Measurements from ENCODE around the gene TMEM63C.

TMEM63C gene

GRCh38 chr14:77175843-77176242, 5.8 kb upstream of the TMEM63C start (continued):
- TF ChIP-seq ZNF621 (tag by site-specific recombination; IDR thresholded peaks at IDR 0.05) = no peak
- TF ChIP-seq ZBTB44 (tag by site-specific recombination; IDR thresholded peaks at IDR 0.05) = no peak
- no peak for TF ChIP-seq ZNF658 (tag by site-specific recombination; IDR thresholded peaks at IDR 0.05)
- TF ChIP-seq PRDM1 (tag by site-specific recombination; IDR thresholded peaks at IDR 0.05) = no peak
- TF ChIP-seq ZNF785 (tag by site-specific recombination; IDR thresholded peaks at IDR 0.05) = no peak
- TF ChIP-seq ZBTB48 (tag by site-specific recombination; IDR thresholded peaks at IDR 0.05) = no peak
- TF ChIP-seq ZNF530 (tag by site-specific recombination; IDR thresholded peaks at IDR 0.05; ENCODE audit: low read depth) = no peak
- TF ChIP-seq, protein P1, sequence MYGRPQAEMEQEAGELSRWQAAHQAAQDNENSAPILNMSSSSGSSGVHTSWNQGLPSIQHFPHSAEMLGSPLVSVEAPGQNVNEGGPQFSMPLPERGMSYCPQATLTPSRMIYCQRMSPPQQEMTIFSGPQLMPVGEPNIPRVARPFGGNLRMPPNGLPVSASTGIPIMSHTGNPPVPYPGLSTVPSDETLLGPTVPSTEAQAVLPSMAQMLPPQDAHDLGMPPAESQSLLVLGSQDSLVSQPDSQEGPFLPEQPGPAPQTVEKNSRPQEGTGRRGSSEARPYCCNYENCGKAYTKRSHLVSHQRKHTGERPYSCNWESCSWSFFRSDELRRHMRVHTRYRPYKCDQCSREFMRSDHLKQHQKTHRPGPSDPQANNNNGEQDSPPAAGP (tag by site-specific recombination; IDR thresholded peaks at IDR 0.05) = no peak

DNA sequence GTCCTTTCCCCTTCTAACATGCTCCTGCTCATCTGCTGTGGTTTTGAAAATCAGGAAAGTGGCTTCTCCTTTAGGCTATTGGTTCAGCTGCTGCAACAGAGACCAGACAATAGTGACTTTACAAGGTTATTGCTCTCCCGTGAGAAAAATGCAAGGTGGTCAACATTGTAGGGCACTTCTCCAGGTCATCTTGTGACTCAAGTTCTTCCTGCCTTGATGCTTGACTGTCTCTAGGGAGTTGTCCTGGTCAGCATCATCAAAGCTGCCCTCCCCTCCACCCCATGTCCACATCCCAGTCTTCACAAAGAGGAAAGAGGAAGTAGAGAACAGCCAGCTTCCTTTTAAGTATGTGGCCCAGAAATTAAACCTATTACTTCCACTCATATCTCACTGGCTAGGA, 3.9 kb upstream of the TMEM63C start:
- no peak overlapping the region for H3K27ac ChIP-seq (ENCODE audit: extremely low read depth, low read depth, low read length)
- H3K36me3 ChIP-seq (ENCODE audit: control insufficient read depth in 2 of 2, insufficient read depth in 1 of 2, low read length in 2 of 2) = no peaks in the 10 kb centered on the region
- TF ChIP-seq, protein P2, sequence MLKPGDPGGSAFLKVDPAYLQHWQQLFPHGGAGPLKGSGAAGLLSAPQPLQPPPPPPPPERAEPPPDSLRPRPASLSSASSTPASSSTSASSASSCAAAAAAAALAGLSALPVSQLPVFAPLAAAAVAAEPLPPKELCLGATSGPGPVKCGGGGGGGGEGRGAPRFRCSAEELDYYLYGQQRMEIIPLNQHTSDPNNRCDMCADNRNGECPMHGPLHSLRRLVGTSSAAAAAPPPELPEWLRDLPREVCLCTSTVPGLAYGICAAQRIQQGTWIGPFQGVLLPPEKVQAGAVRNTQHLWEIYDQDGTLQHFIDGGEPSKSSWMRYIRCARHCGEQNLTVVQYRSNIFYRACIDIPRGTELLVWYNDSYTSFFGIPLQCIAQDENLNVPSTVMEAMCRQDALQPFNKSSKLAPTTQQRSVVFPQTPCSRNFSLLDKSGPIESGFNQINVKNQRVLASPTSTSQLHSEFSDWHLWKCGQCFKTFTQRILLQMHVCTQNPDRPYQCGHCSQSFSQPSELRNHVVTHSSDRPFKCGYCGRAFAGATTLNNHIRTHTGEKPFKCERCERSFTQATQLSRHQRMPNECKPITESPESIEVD (tag by site-specific recombination; IDR thresholded peaks at IDR 0.05) = no peak
- TF ChIP-seq ZNF664 (tag by site-specific recombination; IDR thresholded peaks at IDR 0.05) = no peak
- TF ChIP-seq ZBTB21 (tag by site-specific recombination; IDR thresholded peaks at IDR 0.05) = no peak
- TF ChIP-seq ZNF2 (tag by site-specific recombination; IDR thresholded peaks at IDR 0.05) = no peak
- TF ChIP-seq ZBTB44 (tag by site-specific recombination; IDR thresholded peaks at IDR 0.05) = no peak
- no peak for TF ChIP-seq ZNF529 (tag by site-specific recombination; IDR thresholded peaks at IDR 0.05; ENCODE audit: insufficient replicate concordance)
- no peak for TF ChIP-seq ZFHX2 (tag by site-specific recombination; conservative IDR thresholded peaks at IDR 0.05)
- H3K9me3 ChIP-seq (ENCODE audit: control insufficient read depth, insufficient read depth, low read depth, low read length) = no peaks in the 10 kb centered on the region
- 0 out of 2 replicates have a peak, but pooled peaks cover 3% of the 10 kb centered on the region for H3K4me1 ChIP-seq (ENCODE audit: control insufficient read depth, insufficient read depth, low read length)
- ChIA-PET POLR2A (no interaction called here), CTCF (no interaction called here)
- no peak overlapping the region for H3K4me3 ChIP-seq (ENCODE audit: low read depth, low read length)

GRCh38 chr14:77178656-77179055, 2.9 kb upstream of the TMEM63C start:
- H3K9me3 ChIP-seq (ENCODE audit: control insufficient read depth, insufficient read depth, low read depth, low read length) = no peaks in the 10 kb centered on the region
- CTCF ChIA-PET = no interaction called here
- H3K4me1 ChIP-seq (ENCODE audit: control insufficient read depth, insufficient read depth, low read length) = 0 out of 2 replicates have a peak, but pooled peaks cover 3% of the 10 kb centered on the region
- H3K36me3 ChIP-seq (ENCODE audit: control insufficient read depth in 2 of 2, insufficient read depth in 1 of 2, low read length in 2 of 2) = no peaks in the 10 kb centered on the region
- POLR2A ChIA-PET = no interaction called here
- H3K4me3 ChIP-seq (ENCODE audit: low read depth, low read length) = no peak overlapping the region
- no peak overlapping the region for H3K27ac ChIP-seq (ENCODE audit: extremely low read depth, low read depth, low read length)
- TF ChIP-seq PRDM1 (tag by site-specific recombination; IDR thresholded peaks at IDR 0.05) (no peak), ZNF426 (tag by site-specific recombination; IDR thresholded peaks at IDR 0.05) (no peak), ZNF629 (tag by site-specific recombination; IDR thresholded peaks at IDR 0.05) (no peak), ZNF600 (tag by site-specific recombination; IDR thresholded peaks at IDR 0.05) (no peak), ZNF433 (tag by site-specific recombination; IDR thresholded peaks at IDR 0.05; ENCODE audit: low read depth) (no peak), HOXD13 (CRISPR knock-in tag; IDR thresholded peaks at IDR 0.05; ENCODE audit: borderline replicate concordance) (no peak), ZBTB48 (tag by site-specific recombination; IDR thresholded peaks at IDR 0.05) (no peak), HOXC10 (CRISPR knock-in tag; IDR thresholded peaks at IDR 0.05) (no peak)
- TF ChIP-seq, protein P3, sequence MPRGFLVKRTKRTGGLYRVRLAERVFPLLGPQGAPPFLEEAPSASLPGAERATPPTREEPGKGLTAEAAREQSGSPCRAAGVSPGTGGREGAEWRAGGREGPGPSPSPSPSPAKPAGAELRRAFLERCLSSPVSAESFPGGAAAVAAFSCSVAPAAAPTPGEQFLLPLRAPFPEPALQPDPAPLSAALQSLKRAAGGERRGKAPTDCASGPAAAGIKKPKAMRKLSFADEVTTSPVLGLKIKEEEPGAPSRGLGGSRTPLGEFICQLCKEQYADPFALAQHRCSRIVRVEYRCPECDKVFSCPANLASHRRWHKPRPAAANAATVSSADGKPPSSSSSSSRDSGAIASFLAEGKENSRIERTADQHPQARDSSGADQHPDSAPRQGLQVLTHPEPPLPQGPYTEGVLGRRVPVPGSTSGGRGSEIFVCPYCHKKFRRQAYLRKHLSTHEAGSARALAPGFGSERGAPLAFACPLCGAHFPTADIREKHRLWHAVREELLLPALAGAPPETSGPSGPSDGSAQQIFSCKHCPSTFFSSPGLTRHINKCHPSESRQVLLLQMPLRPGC (tag by site-specific recombination; IDR thresholded peaks at IDR 0.05) = no peak
- TF ChIP-seq, protein P4, sequence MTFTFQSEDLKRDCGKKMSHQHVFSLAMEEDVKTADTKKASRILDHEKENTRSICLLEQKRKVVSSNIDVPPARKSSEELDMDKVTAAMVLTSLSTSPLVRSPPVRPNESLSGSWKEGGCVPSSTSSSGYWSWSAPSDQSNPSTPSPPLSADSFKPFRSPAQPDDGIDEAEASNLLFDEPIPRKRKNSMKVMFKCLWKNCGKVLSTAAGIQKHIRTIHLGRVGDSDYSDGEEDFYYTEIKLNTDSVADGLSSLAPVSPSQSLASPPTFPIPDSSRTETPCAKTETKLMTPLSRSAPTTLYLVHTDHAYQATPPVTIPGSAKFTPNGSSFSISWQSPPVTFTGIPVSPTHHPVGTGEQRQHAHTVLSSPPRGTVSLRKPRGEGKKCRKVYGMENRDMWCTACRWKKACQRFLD (tag by site-specific recombination; IDR thresholded peaks at IDR 0.05) = no peak
- TF ChIP-seq, protein P5, sequence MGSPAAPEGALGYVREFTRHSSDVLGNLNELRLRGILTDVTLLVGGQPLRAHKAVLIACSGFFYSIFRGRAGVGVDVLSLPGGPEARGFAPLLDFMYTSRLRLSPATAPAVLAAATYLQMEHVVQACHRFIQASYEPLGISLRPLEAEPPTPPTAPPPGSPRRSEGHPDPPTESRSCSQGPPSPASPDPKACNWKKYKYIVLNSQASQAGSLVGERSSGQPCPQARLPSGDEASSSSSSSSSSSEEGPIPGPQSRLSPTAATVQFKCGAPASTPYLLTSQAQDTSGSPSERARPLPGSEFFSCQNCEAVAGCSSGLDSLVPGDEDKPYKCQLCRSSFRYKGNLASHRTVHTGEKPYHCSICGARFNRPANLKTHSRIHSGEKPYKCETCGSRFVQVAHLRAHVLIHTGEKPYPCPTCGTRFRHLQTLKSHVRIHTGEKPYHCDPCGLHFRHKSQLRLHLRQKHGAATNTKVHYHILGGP (tag by site-specific recombination; IDR thresholded peaks at IDR 0.05) = no peak
